NCI-H748 treated with DMSO at 0.1 percent for 48 hours (cell line): Measurements from ENCODE around the gene GDPD2.
"Not testable (repeated sequence)": the region's sequence is repeated elsewhere in the genome, so short reads cannot be mapped to it uniquely, and the experiment has no call there.

Experiments used
- DNase-seq: peaks from one replicate; lab custom pipeline; 2025; lab: John Stamatoyannopoulos, UW

The GDPD2 gene, protein sequence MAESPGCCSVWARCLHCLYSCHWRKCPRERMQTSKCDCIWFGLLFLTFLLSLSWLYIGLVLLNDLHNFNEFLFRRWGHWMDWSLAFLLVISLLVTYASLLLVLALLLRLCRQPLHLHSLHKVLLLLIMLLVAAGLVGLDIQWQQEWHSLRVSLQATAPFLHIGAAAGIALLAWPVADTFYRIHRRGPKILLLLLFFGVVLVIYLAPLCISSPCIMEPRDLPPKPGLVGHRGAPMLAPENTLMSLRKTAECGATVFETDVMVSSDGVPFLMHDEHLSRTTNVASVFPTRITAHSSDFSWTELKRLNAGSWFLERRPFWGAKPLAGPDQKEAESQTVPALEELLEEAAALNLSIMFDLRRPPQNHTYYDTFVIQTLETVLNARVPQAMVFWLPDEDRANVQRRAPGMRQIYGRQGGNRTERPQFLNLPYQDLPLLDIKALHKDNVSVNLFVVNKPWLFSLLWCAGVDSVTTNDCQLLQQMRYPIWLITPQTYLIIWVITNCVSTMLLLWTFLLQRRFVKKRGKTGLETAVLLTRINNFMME

DNA sequence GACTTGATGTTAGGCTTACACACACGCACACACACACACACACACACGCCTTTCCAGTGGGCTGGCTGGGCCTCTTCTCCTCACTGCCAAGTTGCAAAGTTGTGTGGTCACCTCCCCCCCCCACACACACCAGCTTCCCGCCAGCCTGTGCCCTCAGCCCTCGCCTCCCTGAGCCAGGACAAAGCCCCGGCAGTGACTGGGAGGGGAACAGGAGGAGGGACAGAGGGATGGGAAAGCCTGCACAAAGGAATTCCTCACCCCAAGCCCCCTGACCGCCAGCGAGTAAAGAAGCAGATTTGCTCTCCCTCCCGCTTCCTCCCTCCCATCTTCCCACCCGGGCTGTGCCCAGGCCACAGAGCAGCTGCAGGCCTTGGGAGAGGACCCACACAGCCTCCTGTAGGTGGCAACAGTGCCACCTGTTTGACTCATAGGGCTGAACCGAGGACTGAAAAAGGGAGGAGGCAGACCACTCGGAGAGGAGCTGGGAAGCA is at the start of gene GDPD2:
Gene GDPD2 (plus strand): TSS at position 464 of the 491 bp plus-strand sequence. CDS start 1,671 bp downstream, outside the sequence.
- no peak for DNase-seq

DNA sequence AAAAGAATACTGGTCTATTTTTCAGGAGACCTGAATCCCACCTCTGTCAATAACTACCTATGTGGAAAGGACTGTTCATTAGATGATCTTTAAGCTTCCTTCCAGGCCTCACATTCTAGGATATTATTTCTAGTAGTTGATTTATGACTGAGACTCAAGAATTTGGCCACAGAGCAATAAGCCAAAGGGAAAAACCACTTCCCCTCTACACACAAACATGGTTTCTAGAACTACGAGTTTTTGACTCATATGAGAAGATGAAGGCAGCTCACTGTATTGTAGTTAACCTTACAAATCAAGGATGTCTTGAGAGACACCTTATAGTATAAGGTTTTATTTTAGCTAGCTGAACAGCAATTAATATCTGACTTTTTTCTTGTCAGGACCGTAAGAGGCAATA is 36.9 kb upstream of the GDPD2 start:
- no peak for DNase-seq

DNA sequence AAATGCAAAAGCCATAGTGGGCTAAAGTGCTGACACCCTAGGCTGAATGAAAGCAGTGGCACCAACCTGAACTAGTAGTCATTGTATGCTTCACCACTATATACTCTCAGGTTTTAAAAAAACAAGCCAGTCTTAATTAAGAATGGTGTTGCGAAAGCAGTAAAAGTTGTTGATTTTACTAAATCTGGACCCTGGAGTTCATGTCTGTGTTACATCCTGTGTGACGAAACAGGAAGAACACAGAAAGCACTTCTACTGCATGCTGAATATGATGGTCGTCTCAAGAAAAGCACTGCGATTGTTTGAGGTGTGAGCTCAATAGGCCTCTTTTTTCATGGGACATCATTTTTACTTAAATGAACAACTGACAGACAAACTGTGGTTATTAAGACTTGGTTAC is 24.2 kb upstream of the GDPD2 start:
- no peak for DNase-seq

DNA sequence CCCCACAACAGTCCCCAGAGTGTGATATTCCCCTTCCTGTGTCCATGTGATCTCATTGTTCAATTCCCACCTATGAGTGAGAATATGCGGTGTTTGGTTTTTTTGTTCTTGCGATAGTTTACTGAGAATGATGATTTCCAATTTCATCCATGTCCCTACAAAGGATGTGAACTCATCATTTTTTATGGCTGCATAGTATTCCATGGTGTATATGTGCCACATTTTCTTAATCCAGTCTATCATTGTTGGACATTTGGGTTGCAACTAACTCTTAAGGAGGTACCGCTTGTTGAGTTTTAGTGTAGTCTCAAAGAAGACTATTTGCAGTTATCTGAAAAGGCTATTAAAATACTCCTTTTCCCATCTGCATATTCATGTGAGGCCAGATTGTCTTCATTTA is 22.9 kb upstream of the GDPD2 start:
- DNase-seq: not testable (repeated sequence)

DNA sequence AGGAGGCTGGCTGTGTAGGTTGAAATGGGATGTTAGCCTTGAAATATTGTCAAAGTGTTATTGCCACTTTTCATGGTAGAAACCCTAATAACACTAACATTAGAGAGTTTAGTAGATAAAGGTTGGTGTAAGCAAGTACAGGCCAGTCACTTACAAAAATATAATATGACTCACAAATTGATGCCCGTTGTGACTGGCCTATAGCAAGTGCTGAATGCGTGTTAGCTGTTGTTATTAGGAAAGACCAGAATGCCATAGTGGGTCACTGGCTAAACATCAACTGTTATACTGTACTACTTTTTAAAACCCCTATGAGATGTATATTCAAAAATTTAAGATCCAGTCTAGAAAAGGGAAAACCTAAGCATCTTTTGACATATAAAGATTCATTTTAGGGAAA is 20.4 kb upstream of the GDPD2 start:
- no peak for DNase-seq

DNA sequence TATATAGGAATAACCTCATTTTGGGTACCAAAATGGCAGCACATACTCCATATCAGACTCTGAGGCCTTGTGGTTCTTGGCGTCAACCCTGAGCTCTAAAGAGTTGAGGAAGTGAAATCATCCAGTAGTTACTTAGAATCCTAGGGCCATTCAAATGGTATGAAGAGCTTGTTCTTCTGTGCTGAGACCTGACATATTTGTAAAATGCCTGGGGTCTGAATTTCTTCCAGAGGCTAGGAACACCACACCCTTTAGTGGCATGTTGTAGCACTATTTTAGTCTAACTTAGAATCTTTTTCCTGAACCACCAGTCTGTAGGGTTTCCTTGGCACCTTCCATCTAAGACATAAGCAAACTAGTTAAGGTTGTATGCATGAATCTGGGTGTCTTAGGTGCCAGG is 18.1 kb upstream of the GDPD2 start:
- no peak for DNase-seq

DNA sequence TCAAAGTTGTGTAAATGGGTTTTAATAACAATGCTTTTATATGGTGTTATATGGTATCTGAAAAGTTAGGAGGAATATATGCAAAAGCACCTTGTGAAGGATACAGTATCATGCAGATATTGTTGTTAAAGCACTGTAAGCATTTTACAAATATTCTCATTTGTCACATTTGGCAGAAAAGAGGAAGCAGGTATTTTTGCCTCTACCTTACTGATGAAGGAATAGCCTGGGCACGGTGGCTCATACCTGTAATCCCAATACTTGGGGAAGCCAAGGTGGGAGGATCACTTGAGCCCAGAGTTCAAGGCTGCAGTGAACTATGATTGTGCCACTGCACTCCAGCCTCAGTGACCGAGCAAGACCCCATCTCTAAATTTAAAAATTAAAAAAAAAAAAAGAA is 12.2 kb upstream of the GDPD2 start:
- DNase-seq: no peak

DNA sequence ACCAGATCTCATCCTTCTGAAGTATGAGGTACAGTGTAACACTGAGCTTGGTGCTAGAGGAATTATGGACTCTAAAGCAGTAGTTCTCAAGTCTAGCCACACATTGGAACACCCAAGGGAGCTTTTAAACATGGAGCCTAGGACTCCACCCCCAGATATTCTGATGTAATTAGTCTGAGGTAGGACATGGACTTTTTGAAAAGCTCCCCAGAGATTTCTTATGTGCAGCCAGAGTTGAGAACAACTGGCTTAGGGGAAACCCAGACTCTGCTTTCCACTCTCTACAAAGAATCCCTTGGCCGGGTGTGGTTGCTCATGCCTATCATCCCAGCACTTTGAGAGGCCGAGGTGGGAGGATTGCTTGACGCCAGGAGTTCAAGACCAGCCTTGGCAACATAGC is 11.6 kb upstream of the GDPD2 start:
- DNase-seq: no peak

DNA sequence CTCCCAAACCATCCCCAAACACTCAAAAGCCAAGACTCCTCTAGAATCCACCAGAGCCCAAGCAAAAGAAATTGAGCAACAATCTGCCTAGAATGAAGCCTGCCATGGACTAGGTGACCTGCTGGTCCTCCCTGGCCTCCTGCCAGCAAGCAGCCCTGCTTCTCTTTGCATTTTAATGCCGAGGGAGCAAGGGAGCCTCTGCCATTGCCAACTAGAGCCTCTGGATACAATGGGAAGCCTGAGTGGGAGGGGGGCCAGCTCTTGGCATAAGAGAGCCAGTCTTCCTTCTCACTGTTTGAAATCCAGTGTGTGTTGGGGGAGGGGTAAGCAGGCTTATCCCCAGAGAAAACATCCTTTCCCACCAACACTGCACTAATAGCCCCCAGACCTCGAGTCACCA is 1.5 kb upstream of the GDPD2 start:
- no peak for DNase-seq

DNA sequence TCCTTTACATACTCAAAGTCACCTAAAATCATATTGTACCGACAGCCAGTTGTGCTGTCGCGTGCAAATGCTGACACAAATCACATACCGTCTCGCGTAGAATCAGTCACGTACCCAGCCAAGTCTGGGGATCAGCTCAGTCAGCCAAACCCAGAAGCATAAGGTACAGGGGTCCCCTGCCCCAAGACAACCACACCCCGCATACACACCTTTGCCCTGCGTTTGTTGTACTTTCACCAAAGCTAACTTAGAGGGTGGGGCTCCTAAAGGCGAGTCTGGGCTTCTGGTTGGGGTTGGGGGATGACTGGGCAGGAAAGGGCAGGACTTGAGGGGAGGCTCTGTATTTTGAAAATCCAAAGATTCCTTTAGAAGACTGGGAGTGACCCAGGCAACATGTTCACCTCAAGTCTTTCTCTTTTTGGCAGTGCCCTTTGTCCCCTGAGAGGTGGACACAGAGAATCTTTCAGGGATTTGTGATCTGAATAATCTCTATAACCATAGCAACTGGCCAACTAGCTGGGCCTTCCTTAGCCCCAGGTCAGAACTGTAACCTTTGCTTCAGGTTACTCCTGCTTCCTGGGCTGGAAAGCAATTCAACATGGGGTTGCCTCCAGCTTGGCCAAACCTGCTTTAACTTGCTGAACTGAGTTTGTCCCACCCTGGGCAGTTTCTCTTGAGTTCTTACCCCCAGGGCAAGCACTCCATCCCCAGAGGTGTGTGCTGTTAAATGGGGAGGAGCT is 992 bp downstream of the GDPD2 start:
- DNase-seq: no peak

DNA sequence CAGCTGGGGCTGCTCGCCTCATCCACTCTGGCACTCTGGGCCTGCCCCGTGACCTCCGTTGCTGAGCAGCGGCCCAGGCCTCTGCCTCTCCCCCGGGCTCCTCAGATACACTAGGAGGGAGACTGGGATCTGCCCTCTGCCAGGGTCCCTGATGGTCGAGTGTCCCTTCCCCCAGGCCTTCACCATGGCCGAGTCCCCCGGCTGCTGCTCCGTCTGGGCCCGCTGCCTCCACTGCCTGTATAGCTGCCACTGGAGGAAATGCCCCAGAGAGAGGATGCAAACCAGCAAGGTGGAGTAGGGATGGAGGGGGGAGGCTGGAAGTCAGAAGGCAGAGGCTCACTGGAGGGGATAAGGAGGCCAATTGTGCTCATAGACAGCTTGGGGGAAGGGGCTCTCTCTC is 1.7 kb downstream of the GDPD2 start:
- DNase-seq: no peak

DNA sequence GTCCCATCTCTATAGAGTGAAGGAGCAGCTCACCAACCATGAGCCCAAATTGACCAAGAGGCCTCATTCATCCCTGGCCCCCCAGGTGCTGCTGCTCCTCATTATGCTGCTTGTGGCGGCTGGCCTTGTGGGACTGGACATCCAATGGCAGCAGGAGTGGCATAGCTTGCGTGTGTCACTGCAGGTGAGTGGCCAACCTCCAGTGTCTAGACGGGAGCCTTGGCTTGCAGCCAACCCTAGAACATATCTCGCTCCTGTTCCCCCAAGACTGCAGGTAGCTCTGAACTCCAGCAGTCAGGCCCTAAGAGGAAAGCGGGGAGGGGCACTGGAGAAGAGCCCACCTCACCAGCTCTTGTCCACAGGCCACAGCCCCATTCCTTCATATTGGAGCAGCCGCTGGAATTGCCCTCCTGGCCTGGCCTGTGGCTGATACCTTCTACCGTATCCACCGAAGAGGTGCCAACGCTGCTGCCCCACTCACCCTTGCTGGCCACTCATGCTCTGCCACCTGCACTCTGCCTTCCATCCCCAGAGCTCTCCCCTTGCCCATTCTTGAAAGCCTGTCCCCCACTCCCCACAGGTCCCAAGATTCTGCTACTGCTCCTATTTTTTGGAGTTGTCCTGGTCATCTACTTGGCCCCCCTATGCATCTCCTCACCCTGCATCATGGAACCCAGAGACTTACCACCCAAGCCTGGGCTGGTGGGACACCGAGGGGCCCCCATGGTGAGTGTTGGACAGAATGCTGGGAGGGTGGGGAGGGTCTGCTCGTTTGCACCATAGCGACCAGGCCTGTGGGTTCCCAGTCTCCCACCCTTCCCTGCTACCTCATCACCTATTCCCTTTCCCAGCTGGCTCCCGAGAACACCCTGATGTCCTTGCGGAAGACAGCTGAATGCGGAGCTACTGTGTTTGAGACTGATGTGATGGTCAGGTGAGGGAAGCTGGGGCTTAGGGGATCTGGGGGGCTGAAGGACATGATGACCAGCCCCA is 3.5 kb downstream of the GDPD2 start:
- no peak for DNase-seq

DNA sequence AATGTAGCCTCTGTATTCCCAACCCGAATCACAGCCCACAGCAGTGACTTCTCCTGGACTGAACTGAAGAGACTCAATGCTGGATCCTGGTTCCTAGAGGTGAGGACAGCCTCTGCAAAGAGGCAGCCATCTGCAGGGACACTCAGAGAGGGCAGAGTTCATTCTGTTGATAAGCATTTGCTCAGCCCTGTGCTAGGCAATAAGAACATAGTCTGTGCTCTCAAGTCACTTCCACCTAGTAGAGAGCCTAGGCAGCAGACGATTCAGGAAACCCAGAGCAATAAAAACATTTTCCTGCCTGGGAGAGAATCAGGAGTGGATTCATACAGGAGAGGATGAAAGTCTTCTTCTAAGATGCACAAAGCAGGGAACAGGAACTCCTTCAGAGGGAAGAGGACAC is 4.3 kb downstream of the GDPD2 start:
- no peak for DNase-seq

DNA sequence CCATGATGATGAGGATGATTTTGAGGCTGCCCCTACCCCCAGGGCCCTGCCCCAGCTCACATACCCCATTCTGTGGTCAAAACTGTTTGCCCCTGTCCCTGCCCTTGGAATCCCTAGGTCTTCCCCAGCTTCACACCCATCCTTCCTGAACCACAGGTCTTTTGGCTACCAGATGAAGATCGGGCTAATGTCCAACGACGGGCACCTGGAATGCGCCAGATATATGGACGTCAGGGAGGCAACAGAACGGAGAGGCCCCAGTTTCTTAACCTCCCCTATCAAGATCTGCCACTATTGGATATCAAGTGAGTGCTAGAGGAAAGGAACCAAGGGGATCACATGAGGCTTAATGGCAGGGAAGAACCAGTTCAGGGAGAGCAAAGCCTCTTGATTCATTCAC is 6.6 kb downstream of the GDPD2 start:
- no peak for DNase-seq

DNA sequence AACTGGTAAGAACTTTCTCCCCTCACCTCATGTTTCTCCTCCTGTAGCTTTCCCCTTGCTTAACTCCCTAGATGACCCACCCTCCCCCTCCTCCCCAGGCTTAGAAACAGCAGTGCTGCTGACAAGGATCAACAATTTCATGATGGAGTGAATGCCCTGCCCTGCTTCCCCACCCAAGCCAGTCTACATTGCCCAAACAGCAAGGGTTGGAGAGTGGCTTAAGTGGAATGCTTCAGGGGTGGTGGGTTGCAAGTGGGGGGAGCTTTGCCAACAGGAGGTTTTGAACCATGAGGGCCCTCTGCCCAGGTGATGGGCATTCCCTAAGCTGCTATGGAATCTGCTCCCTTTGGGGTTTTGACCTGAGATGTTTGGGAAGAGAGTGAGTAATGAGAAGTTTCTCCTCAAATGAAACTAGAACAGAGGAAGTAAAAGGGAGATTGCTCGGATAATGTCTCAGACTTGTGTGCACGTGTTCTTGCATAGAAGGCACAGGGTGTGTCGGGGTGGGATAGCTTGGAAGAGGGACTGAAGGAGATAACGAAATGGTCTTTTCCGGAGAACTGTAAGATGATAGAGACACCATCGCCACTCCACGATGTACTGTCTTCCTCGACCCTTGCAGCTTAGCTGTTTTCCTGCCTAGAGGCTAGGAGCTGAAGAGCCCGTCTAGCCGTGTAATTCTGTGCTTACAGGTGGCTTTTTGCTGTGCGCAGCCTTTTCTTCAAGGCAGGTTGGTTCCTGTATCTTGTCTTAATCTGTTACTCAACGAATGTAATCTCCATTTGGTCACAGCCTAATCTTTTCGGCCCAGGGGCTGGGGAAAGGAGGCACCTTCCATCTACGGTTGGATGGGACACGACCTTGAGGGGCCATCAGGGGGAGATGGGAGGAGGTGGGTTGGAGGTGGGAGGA is 10.1 kb downstream of the GDPD2 start:
- DNase-seq: no peak

DNA sequence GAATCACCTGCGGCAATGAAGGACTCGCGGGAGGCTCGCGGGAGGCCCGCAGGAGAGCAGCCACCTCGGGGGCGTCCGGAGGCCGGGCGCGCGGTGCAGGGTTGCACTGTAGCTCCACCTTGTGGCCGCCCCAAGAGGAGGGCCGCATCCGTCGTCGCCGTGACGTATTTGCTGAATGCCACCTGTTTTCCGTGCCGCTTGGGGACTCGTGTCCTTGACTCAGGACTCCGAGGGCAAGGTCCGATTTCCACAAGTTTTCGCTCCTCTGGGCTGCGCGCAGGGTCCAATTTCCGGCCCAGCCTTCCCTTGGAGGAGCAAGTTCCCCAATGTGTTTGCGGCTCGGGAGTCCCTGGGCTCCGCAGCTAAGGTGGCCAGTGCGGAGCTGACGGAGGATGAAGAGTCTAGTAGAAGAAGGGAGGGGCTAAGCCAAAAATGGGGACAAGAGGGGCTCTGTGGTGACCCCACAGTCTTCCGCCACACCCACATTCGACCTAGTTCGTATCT is 10.8 kb downstream of the GDPD2 start:
- peak; percentile 58 for DNase-seq

DNA sequence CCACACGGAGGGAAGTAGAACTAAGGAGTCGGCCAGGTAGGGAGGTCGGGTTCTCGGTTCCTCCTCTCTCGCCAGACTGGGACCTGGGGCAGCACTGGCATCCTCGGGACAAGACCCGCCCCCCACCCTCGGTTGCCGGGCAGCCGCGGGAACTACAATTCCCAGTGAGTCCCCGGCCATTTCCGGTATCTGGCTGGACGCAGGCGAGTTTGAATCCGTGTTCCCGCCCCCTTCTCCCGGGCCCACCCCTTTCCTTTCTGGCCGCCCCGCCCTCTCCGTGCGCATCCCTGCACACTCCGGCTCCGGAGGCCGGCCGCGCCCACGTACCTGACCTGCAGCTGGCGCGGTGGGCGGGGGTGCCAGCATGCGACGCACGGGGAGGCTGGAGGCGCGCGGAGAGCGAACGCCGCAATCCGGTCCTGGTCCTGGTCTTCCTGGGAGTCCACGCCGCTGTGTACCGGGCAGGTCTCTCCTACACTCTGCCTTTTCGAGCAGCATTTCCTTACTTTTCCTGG is 11.3 kb downstream of the GDPD2 start:
- peak; percentile 78 for DNase-seq

DNA sequence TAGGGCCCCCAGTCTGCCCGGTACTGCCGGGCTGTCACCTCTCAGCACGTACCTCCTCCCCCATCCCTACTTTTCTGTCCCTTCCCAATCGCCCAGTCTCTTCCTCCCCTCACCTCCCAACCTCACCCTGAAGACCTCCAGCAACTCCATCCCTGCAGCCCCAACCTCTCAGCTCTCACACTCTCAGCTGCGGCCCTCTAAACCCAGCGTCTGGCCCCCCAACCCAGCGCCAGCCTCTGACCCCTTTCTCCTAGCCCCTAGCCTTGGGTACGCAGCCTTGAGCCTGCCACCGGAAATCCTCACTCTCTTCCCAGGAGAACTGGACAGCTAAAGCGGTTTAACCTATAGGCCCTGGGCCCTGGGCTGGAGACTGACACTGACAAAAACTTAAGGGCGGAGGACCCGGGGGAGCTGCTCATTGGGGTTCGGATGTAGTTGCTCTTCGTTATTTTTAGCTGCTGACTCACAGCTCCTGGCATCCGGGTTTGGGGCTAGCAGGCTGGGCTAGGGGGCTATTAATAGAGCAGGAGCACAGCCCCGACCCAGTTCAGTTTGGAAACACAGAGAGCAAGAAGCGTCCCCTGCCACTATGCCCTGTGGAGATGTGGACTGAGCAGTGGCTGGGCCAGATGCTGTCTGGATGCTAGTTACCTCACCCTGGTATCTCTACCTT is 11.9 kb downstream of the GDPD2 start:
- DNase-seq: no peak

DNA sequence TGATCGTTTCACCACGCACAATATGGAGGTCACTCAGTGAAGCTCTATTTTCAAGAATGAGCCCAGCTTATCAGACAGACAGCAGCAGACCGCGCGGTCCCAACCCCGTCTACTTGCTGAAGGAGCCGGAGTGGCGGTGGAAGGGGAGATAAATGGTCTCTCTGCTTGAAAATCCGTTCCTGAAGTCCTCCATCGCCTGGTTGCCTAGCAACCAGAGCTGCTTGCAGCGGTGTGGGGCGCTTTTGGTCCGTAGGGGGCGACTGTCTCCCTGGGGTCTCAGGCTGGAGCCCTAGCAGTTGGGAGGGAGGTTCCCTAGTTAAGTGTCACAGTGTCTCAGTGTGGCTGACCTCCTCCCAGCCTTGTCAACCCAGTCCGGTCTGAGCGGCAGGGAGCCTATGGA is 13.2 kb downstream of the GDPD2 start:
- DNase-seq: no peak

DNA sequence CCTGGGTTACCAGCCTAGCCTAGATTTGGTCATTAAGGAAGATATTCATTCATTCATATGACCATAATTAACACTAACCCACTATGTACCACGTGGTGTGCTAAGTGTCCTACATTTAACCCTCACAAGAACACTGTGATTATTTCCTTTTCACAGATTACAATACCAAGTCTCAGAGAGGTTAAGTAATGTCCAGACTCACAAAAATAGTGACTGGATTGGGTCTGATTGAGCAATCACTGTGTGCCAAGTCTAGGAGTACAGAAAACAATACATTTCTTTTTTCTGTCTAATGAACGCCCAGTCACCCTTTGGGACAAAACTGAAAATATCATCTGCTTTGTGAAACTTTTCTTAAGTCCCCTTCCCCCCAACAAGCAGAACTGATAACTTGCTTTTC is 13.9 kb downstream of the GDPD2 start:
- DNase-seq: no peak
